GM19240 (cell line): ENCODE data around the gene RTN1.

Experiments
- DNase-seq: peaks from one replicate; pipeline ENCODE4 v3.0.0; 2011; ENCODE audit warnings: low spot score; ENCODE audit not compliant: insufficient read length

The RTN1 gene

GRCh38 chr14:59870277-59871165 lies at the start of gene RTN1:
Gene RTN1, minus strand, starts transcription at chr14:59870776. Its CDS starts 146 bp downstream, at chr14:59870630.
- no peak for DNase-seq

- DNase-seq: no peak
Observed at GRCh38 chr14:59920378-59920683, 49.8 kb upstream of the RTN1 start.

- DNase-seq: no peak
Observed at GRCh38 chr14:59919570-59920377, 49.2 kb upstream of the RTN1 start, which contains the start of gene LRRC9. Gene LRRC9, plus strand, starts transcription at chr14:59920144.

GRCh38 chr14:59918824-59919569 lies 48.4 kb upstream of the RTN1 start:
- no peak for DNase-seq

GRCh38 chr14:59913187-59913586 lies 42.6 kb upstream of the RTN1 start:
- no peak for DNase-seq

GRCh38 chr14:59912443-59912842 lies 41.9 kb upstream of the RTN1 start:
- DNase-seq: no peak

GRCh38 chr14:59905188-59905587 lies 34.6 kb upstream of the RTN1 start:
- DNase-seq: no peak

- DNase-seq: no peak
Observed at GRCh38 chr14:59904184-59904583, 33.6 kb upstream of the RTN1 start.

GRCh38 chr14:59900556-59900955 lies 30.0 kb upstream of the RTN1 start:
- no peak for DNase-seq

- no peak for DNase-seq
Observed at GRCh38 chr14:59897757-59898383, 27.3 kb upstream of the RTN1 start.

- no peak for DNase-seq
Observed at GRCh38 chr14:59895721-59896120, 25.1 kb upstream of the RTN1 start.

- no peak for DNase-seq
Observed at GRCh38 chr14:59890676-59891075, 20.1 kb upstream of the RTN1 start.

- no peak for DNase-seq
Observed at GRCh38 chr14:59882957-59883356, 12.4 kb upstream of the RTN1 start.

GRCh38 chr14:59871166-59871495 lies 555 bp upstream of the RTN1 start:
- no peak for DNase-seq

GRCh38 chr14:59869381-59870255 lies 958 bp downstream of the RTN1 start:
- no peak for DNase-seq

- no peak for DNase-seq
Observed at GRCh38 chr14:59868021-59868420, 2.6 kb downstream of the RTN1 start.

GRCh38 chr14:59863806-59864525 lies 6.6 kb downstream of the RTN1 start:
- no peak for DNase-seq

GRCh38 chr14:59857328-59857727 lies 13.2 kb downstream of the RTN1 start:
- no peak for DNase-seq

GRCh38 chr14:59852350-59852749 lies 18.2 kb downstream of the RTN1 start:
- no peak for DNase-seq

GRCh38 chr14:59850458-59850857 lies 20.1 kb downstream of the RTN1 start:
- no peak for DNase-seq
